Stimulated activated CD8-positive, alpha-beta memory T cell treated with anti-CD3 and anti-CD28 coated beads, Interleukin-2, amount 100 ng/mL, for 1 hour (primary cell): ENCODE data around the gene USP13.

Experiments used
- DNase-seq, 2 donors: peaks; one replicate each; pipeline ENCODE4 v3.0.0-alpha.2; 2020; ENCODE audit warnings: low read depth in 2 of 2

The USP13 gene

GRCh38 chr3:179697736-179698332 is 45.0 kb downstream of the USP13 start:
- no peak for DNase-seq

GRCh38 chr3:179700716-179701115 is 47.9 kb downstream of the USP13 start:
- no peak for DNase-seq

GRCh38 chr3:179701176-179701827 is 48.5 kb downstream of the USP13 start:
- DNase-seq = no peak

- no peak for DNase-seq
Observed at GRCh38 chr3:179702271-179702947, 49.6 kb downstream of the USP13 start.

GRCh38 chr3:179703816-179704215 is 51.0 kb downstream of the USP13 start:
- no peak for DNase-seq

GRCh38 chr3:179706233-179706632 is 53.4 kb downstream of the USP13 start:
- no peak for DNase-seq

DNA sequence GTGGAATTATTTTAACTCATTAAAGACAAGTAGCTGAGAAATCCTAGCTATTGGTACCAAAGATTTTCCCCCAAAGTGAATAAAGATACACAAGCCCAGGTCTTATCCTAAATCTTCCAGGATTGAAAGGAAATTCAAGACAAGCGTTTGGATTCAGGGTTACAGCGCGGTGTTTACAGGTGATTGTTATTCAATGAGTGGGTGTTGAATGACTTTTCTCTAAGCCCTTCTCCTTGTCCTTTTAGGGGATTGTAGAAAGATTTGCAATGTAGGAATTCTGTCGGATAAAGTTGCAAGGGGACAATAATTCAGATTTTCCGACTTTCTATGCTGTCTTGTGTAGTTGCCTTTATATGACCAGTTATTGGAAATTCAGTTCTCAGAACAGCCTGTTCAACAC is 57.2 kb downstream of the USP13 start:
- no peak for DNase-seq

GRCh38 chr3:179713643-179714090 is 60.8 kb downstream of the USP13 start:
- DNase-seq = no peak

- no peak for DNase-seq
Observed at GRCh38 chr3:179715582-179715981, 62.7 kb downstream of the USP13 start.

DNA sequence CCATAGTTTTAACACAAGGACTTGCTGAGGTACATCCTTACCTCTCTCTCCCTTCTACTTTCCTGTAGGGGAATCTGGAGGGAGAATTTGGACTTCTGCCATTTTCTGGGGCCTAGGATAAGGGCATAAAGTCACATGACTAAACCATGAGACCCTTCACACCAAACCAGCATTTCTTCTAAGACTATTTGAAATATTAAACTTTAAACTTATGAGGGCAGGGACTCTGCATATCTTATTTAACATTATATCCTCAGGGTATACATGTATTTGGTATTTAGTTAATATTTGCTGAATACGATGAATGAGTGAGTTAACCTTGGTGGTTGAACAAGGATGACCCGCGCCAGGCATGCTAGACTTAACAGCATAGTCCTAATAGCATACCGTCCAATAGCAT is 63.4 kb downstream of the USP13 start:
- DNase-seq = no peak

- no peak for DNase-seq
Observed at GRCh38 chr3:179716811-179717210, 64.0 kb downstream of the USP13 start.

- no peak for DNase-seq
Observed at GRCh38 chr3:179717219-179717618, 64.4 kb downstream of the USP13 start.

- no peak for DNase-seq
Observed at GRCh38 chr3:179719048-179719734, 66.4 kb downstream of the USP13 start.

DNA sequence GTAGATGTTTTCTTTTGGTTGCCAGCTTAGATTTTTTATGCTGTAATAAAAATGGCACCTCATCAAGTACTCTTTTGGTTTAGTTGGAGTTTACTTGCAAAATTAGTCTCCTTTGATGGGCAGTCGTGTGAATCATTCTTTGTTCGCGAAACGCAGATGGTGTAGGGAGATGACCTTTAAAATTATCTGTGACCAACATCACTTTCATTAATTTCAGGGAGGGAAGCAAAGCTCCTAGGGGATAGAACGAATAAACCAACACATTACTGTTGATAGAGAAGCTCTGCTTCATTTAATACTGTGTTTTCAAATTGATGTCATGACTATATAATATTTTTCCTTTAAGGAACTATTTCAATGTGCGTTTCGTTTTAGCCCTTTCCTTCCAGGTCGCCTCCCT is 67.4 kb downstream of the USP13 start:
- no peak for DNase-seq

GRCh38 chr3:179723617-179724016 is 70.8 kb downstream of the USP13 start:
- no peak for DNase-seq

GRCh38 chr3:179726075-179726699 is 73.3 kb downstream of the USP13 start:
- DNase-seq = no peak

- no peak for DNase-seq
Observed at GRCh38 chr3:179729086-179729485, 76.2 kb downstream of the USP13 start.

GRCh38 chr3:179729981-179730380 is 77.1 kb downstream of the USP13 start:
- no peak for DNase-seq

DNA sequence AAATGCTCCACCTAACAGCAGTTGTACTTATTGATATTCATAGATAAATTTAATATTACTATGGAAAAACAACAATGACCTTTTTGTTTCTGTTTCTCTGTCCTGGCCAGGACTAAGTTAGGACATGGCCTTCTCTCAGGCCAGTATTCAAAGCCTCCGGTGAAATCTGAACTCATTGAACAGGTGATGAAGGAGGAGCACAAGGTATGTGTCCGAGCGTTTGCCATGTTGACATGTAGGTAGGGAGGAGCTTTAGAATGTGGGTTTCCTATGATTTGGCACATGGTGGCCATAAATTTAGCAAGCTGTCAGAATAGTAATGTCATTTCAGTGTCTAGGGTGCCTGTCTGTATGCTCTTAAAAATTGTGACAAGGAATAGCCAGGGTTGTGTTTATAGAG is 77.7 kb downstream of the USP13 start:
- no peak for DNase-seq

DNA sequence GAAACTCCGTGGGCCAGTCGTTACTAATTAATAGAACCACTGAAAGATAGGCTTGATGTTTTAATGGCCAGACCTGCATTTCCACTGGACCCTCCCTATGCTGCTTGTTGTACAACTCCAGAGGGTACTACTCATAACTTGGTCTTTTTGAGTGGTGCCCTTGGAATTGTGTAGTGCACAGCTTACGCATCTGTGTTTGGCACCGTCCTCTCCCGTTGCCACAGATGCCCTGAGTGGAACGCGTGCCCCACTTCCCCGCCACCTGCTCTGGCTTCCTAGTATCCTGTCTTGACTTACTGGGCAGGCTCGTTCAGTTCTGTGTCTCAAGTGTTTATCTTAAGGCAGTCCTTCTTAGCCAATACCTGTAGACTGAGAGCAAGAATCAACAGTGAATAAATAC is 78.7 kb downstream of the USP13 start:
- DNase-seq = no peak

DNA sequence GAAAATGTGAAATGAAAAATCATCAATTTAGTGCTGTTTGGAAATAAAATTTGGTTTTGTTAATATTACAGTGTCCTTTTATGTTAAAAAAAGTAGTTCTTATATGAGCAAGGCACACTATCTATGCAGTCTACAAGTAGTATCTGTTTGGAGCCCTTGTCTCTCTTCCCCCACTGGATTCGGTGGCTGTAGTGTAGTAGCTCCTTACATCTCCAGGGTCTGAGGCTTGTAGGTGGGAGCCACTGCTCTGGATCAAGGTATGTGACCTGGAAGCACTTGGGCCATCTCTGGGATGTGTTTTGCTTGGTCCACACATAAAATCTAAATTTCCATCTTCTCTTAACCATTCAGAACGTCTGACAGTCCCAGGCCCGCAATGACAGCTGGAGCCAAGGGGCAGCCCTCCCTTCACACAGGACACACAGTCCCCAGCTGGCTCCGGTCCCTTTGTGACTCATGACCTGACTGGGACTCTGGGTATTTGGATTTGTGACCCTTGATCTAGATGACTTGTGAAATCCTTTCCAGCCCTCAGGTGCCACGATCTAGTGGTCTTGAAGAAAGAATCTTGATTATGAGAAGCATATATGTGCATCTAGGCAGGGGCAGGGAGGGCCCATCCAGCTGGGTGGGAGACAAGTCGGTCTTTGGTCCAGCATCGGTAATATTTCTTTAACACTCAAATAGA is 80.0 kb downstream of the USP13 start:
- no peak for DNase-seq

DNA sequence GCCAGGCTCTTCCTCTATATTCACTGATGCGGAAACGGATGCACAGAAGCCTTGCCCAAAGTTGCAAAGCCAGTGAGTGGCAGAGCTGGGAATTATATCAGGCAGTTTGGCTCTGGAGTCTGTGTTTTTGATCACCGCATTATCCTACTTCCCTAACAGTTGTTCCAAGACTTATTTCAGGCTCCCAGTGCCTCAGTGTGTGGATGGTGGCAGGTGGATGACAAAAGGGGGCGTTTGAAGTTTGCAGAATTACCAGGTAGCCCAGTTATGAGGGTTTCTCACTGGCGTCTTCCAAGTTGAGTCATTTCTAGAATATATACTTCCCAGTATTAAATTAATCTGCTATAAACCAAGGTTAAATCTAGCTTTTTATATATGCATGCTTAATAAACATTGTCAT is 81.0 kb downstream of the USP13 start:
- no peak for DNase-seq
